KOPT-K1 (cell line): ENCODE data around the gene CD83.
"Not testable (repeated sequence)": the region's sequence is repeated elsewhere in the genome, so short reads cannot be mapped to it uniquely, and the experiment has no call there.

Experiments used
- H3K27ac ChIP-seq: fragments of 200-600 bp; sonication (generic); 2 replicates; pipeline ENCODE4 v1.5.1; 2016; ENCODE audit warnings: antibody characterized with exemption, mild to moderate bottlenecking, low read depth, low read length; ENCODE audit not compliant: poor library complexity, severe bottlenecking
- H3K36me3 ChIP-seq: fragments of 200-600 bp; sonication (generic); 2 replicates; pipeline ENCODE4 v1.5.1; 2017; ENCODE audit warnings: antibody characterized with exemption, mild to moderate bottlenecking, low read length, moderate library complexity; ENCODE audit not compliant: insufficient read depth
- H3K9me3 ChIP-seq: fragments of 200-600 bp; sonication (generic); 2 replicates; pipeline ENCODE4 v1.5.1; 2017; ENCODE audit warnings: antibody characterized with exemption, low read length, mild to moderate bottlenecking; ENCODE audit not compliant: insufficient read depth, poor library complexity, severe bottlenecking

CD83 gene, protein sequence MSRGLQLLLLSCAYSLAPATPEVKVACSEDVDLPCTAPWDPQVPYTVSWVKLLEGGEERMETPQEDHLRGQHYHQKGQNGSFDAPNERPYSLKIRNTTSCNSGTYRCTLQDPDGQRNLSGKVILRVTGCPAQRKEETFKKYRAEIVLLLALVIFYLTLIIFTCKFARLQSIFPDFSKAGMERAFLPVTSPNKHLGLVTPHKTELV

DNA sequence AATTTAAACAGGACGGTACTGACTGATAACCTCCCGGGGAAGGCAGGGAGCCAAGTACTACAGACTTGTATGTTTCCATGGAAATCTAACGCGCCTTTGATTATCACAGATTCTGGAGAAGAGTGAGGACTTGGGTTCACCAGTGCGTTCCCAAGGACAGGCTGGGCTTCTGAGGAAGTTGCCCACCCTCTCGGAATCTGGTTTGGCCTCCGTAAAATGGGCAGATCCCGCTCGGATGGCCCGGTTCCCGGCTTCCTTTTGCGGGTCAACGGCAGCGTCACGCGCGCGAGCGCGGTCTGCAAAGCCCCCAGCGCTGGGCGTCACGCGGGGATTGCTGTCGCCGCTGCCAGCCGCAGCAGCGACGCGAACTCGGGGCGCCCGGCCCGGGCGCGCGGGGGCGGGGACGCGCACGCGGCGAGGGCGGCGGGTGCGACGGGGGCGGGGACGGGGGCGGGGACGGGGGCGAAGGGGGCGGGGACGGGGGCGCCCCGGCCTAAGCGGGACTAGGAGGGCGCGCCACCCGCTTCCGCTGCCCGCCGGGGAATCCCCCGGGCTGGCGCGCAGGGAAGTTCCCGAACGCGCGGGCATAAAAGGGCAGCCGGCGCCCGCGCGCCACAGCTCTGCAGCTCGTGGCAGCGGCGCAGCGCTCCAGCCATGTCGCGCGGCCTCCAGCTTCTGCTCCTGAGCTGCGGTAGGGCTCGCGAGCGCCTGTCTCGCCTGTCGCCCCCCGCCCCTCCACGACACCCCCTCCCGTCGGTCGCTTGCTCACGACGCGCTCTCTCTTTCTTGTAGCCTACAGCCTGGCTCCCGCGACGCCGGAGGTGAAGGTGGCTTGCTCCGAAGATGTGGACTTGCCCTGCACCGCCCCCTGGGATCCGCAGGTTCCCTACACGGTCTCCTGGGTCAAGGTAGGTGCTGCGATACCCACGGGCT lies at the start of gene CD83:
CD83 (plus strand) TSS at position 615 of the 933 bp plus-strand sequence; CDS start at position 655, 40 bp downstream.
- Histone ChIP-seq H3K9me3 (no peaks in the 10 kb centered on the region), H3K27ac (peak within 1 kb of the TSS; percentile 69), H3K36me3 (peaks cover 30% of the 10 kb centered on the region)

DNA sequence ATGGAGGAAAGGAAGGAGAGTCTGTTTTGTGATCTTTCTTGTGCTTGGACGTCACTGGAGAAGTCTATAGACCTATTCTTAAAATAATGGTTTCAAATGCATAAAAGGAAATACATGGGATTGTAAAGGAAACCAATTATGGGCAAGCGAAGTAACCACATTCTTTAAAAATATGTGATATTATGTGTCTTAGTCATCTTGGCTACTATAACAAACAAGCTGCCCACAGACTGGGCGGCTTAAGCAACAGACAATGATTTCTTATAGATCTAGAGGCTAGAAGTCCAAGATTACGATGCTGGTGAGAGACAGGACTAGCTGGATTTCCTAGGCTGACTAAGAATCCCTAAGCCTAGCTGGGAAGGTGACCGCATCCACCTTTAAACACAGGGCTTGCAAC lies 49.4 kb upstream of the CD83 start:
- no peaks in the 10 kb centered on the region for H3K9me3 ChIP-seq
- no peaks in the 10 kb centered on the region for H3K36me3 ChIP-seq
- H3K27ac ChIP-seq: no peak overlapping the region

DNA sequence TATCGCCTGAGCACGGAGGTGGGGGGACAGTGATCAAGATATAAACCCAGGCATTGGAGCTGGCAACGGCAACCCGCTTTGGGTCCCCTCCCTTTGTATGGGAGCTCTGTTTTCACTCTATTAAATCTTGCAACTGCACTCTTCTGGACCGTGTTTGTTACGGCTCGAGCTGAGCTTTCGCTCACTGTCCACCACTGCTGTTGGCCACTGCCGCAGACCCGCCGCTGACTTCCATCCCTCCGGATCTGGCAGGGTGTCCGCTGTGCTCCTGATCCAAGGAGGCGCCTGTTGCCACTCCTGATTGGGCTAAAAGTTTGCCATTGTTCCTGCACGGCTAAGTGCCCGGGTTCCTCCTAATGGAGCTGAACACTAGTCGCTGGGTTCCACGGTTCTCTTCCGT lies 48.9 kb upstream of the CD83 start:
- H3K9me3 ChIP-seq: no peaks in the 10 kb centered on the region
- H3K36me3 ChIP-seq: no peaks in the 10 kb centered on the region
- no peak overlapping the region for H3K27ac ChIP-seq

DNA sequence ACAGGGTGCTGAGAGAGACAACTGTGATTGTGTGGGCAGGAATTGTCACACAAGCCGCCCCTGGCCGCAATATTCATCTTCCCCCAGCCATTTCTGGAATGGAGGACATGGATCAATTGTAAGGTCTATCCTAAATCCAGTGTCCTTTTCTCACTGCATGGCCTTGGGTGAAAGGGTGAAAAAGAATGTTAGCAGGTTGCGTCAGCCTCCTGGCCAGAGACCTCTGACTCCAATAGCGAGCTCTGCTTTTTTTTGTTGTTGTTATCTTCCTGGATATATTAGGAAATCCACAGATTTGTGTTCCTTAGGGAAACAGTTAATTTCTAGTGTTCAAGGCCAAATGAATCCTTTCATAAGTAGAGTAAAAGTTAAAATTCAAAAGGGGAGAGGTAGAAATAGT lies 47.1 kb upstream of the CD83 start:
- H3K27ac ChIP-seq: no peak overlapping the region
- H3K9me3 ChIP-seq: no peaks in the 10 kb centered on the region

DNA sequence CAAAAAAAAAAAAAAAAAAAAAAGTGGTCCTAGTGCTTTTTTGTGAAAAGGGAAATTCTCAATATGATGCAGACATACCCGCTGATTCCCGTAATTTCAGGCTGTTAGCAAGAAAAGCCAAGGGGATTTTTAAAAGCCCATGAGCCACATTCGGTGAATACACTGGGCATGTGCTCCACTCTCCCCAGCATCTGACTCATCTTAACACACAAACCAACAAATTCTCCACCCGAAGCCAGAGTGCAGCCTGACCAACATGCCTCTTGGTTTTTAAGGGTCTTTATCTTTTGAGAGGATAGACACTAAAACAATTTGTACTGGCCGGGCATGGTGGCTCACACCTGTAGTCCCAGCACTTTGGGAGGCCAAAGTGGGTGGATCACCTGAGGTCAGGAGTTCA lies 45.5 kb upstream of the CD83 start:
- Histone ChIP-seq H3K9me3 (no peaks in the 10 kb centered on the region), H3K27ac (no peak overlapping the region), H3K36me3 (no peaks in the 10 kb centered on the region)

More for the DNA sequence above, 47.1 kb upstream of the CD83 start:
- H3K36me3 ChIP-seq: no peaks in the 10 kb centered on the region

DNA sequence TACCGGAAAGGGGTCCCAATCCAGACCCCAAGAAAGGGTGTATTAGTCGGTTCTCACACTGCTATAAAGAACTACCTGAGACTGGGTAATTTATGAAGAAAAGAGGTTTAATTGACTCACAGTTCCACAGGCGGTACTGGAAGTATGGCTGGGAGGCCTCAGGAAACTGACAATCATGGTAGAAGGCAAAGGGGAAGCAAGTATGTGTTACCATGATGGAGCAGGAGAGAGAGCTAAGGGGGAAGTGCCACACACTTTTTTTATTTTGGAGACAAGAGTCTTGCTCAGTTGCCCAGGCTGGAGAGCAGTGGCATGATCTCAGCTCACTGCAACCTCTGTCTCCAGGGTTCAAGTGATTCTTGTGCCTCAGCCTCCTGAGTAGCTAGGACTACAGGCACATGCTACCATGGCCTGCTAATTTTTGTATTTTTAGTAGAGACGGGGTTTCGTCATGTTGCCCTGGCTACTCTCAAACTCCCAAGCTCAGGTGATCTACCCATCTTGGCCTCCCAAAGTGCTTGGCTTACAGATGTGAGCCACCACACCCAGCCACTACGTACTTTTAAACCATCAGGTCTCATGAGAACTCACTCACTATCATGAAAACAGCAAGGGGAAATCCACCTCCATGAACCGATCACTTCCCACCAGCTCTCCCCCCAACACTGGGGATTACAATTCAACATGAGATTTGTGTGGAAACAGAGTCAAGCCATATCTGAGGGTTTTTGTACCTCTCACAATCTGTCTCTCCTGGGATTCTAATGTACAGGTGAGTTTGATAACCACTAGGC lies 43.8 kb upstream of the CD83 start:
- H3K9me3 ChIP-seq, H3K27ac ChIP-seq, H3K36me3 ChIP-seq: not testable (repeated sequence)

DNA sequence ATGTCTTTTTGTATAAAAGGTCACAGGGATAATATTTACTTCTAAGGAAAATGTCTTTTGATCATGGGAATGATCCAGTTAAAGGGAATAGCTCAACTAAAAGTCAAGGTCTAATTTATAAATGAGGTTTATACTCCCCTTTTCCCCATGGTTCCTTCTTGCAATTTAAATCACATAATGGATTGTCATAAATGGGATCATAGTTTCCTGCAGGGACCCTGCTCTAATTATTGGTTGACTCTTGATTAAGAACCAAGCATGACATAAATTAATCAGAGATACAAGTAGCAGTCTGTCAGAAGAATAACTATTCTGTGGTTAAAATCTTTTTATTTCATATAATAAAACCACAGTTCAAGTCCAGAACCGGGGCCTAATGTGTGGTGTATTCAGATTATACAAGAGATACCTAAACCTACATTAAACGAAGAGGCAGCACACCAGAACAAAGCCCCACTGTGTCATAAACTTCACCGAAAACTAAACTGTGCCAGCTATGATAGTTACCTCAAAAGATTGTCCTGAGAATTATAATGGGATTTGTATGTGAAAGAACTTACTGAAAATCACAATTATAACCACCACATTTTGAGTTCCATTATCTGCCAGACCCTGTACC lies 43.0 kb upstream of the CD83 start:
- no peaks in the 10 kb centered on the region for H3K36me3 ChIP-seq
- no peaks in the 10 kb centered on the region for H3K9me3 ChIP-seq
- H3K27ac ChIP-seq: peak overlapping the region; percentile 76

DNA sequence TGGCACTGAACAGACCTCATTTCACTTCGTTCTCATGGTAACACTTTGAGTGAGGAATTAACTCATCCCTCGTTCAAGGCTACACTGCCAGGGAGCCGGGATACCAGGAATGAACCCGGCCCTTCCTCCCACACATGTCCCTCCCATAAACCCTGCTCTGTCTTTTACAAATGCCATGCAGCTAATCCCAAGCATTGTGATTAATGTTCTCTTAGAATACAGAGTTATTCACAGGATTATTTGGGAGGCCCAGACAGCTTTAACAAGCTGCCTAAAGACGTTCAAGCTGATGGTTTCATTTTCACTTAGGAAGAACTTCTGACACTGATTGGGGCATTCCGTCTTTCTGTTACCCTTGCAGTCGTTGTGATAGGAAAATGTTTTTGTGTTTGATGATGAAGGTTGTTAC lies 42.5 kb upstream of the CD83 start:
- Histone ChIP-seq H3K9me3 (no peaks in the 10 kb centered on the region), H3K36me3 (no peaks in the 10 kb centered on the region), H3K27ac (peak overlapping the region; percentile 76)

DNA sequence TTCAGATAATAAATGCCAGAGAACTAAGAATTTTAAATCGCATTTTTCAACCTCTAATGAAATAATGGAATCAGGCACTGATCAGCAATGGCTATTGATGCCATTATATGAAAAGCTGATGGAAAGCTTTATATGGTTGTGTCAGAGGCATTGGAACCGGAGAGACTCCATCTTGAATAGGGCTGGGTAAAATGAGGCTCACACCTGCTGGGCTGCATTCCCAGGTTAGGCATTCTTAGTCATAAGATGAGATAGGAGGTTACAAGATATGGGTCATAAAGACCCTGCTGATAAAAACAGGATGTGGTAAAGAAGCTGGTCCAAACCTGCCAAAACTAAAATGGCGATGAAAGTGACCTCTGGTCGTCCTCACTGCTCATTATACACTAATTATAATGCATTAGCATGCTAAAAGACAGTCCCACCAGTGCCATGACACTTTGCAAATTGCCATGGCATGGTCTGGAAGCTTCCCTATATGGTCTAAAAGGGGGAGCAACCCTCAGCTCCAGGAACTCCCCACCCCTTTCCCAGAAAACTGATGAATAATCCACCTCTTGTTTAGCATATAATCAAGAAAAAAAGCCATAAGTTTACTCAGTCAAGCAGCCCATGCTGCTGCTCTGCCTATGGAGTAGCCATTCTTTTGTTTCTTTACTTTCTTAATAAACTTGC lies 40.2 kb upstream of the CD83 start:
- no peaks in the 10 kb centered on the region for H3K36me3 ChIP-seq
- no peak overlapping the region for H3K27ac ChIP-seq
- no peaks in the 10 kb centered on the region for H3K9me3 ChIP-seq

DNA sequence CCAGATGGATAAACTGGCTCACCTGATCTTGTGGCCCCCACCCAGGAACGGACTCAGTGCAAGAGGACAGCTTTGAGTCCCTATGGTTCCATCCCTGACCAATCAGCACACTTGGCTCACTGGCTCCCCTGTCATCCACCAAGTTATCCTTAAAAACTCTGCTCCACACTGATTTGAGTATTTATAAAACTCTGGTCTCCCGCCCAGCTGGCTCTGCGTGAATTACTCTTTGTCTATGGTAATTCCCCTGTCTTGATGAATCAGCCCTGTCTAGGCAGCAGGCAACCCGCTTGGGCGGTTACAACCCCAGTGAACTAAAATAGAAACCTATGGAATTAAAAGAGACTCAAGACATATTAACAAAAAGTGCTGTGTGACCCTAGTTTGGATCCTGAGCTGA lies 38.1 kb upstream of the CD83 start:
- Histone ChIP-seq H3K9me3 (no peaks in the 10 kb centered on the region), H3K27ac (no peak overlapping the region), H3K36me3 (no peaks in the 10 kb centered on the region)

DNA sequence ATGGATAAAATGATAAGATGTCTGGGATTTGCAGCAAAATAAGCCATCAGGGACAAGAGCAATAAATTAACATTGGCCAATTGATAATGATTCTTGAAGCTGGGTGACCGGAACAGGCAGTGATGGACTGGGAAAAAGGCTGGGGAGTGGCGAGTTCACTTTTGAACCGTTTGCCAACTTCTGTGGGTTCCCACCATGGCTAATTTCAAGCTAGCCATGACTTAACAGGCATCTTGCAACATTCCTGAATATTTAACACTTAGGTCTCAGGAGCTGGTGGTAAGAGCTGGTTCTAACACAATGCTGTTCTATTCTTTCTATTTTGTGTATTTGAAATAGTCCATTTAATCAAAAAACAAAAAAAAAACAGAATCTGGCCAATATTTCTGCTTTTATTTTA lies 37.6 kb upstream of the CD83 start:
- no peak overlapping the region for H3K27ac ChIP-seq
- no peaks in the 10 kb centered on the region for H3K9me3 ChIP-seq
- H3K36me3 ChIP-seq: no peaks in the 10 kb centered on the region

DNA sequence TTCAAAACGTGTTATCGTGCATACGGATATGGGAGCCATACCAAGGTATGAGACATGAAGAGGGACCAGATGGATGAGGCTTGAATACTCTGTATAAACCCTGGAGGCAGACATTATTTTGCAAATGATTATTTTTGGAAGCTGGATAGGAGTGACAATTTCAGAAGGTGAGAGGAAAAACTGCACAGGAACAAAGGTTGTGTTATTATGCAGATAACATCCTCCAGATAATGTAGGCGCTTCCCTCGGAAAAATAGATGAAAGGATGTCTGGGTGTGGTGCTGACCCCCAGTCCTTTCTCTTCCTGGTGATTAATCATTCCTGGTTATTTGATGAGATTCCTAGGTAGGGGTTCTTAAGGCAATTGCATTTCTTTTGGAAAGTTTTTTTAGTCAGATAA lies 36.4 kb upstream of the CD83 start:
- no peak overlapping the region for H3K27ac ChIP-seq
- no peaks in the 10 kb centered on the region for H3K9me3 ChIP-seq
- H3K36me3 ChIP-seq: no peaks in the 10 kb centered on the region

DNA sequence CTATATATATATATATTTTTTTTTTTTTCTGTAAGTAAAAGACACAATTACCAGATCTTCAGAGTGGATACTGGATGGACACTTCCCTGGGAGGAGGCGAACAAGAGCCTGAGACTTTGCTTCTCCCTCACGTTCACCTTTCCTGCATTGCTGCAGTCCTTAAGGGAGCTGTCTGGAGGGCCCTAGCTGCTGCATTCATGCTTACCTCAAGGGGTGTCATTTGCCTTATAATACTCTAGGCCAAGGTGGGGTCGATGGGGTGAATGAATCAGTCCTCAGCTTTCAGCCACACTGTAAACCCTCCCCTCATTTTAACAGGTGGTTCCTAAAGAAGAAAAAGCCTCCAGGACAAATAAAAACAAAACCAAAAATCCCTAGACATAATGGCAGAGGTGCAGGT lies 34.8 kb upstream of the CD83 start:
- H3K36me3 ChIP-seq: no peaks in the 10 kb centered on the region
- no peak overlapping the region for H3K27ac ChIP-seq
- H3K9me3 ChIP-seq: no peaks in the 10 kb centered on the region

DNA sequence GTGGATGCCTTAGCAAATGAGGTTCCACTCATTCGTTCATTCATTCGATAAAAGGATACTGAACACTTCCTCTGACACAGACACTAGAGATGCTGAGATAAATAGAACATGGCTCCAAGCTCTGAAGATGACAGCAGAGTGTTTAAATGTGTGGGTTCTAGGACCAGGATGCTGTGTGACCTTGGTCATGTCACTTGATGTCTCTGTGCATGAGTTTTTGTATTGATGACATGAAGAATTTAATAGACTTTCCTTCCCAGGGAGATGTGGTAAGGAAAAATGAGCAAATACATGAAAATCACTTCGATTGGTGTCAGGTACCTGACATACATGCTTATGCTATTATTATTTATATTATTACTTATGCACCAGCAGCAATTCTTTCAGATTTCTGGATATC lies 34.3 kb upstream of the CD83 start:
- H3K9me3 ChIP-seq: no peaks in the 10 kb centered on the region
- no peaks in the 10 kb centered on the region for H3K36me3 ChIP-seq
- H3K27ac ChIP-seq: no peak overlapping the region
